ENCODE measurements around the gene CEP112. TPM values are rescaled to one million over a fixed set of nuclear protein-coding genes. Genes with fewer than 3 reads are reported as not detected.

Gene CEP112
- total and polyA plus RNA-seq, 10 of the 15 experiments (the other 5 are each of a cell fraction or from before 2014, with no cell fraction given) = 0.11 to 3.8 (median 0.32) TPM; not detected in 1

GRCh38 chr17:65759532-65759931, 432.4 kb downstream of the CEP112 start (continued):
- TF ChIP-seq, protein P1, sequence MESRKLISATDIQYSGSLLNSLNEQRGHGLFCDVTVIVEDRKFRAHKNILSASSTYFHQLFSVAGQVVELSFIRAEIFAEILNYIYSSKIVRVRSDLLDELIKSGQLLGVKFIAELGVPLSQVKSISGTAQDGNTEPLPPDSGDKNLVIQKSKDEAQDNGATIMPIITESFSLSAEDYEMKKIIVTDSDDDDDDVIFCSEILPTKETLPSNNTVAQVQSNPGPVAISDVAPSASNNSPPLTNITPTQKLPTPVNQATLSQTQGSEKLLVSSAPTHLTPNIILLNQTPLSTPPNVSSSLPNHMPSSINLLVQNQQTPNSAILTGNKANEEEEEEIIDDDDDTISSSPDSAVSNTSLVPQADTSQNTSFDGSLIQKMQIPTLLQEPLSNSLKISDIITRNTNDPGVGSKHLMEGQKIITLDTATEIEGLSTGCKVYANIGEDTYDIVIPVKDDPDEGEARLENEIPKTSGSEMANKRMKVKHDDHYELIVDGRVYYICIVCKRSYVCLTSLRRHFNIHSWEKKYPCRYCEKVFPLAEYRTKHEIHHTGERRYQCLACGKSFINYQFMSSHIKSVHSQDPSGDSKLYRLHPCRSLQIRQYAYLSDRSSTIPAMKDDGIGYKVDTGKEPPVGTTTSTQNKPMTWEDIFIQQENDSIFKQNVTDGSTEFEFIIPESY (IDR thresholded peaks at IDR 0.05) = no peak
- TF ChIP-seq KDM1A (IDR thresholded peaks at IDR 0.05; ENCODE audit: borderline replicate concordance) (no peak), RB1 (IDR thresholded peaks at IDR 0.05; ENCODE audit: borderline replicate concordance) (no peak), ASH2L (IDR thresholded peaks at IDR 0.05; ENCODE audit: borderline replicate concordance, low read depth) (no peak), LARP7 (IDR thresholded peaks at IDR 0.05) (no peak), NKRF (conservative IDR thresholded peaks at IDR 0.05) (no peak), PAX5 (IDR thresholded peaks at IDR 0.05; ENCODE audit: borderline replicate concordance, low read depth, low read length) (no peak), CBX3 (IDR thresholded peaks at IDR 0.05; ENCODE audit: borderline replicate concordance, low read depth) (no peak), SMAD5 (IDR thresholded peaks at IDR 0.05; ENCODE audit: low read depth) (no peak), BMI1 (IDR thresholded peaks at IDR 0.05; ENCODE audit: borderline replicate concordance) (no peak), POU2F2 (IDR thresholded peaks at IDR 0.05; ENCODE audit: borderline replicate concordance, low read depth, low read length) (no peak)

GRCh38 chr17:65756760-65757159, 435.2 kb downstream of the CEP112 start:
- Histone ChIP-seq H3K9ac (ENCODE audit: control insufficient read depth, insufficient read depth, low read length) (no peak overlapping the region), H3K4me3 (no peak overlapping the region), H3K27ac (ENCODE audit: control insufficient read depth, insufficient read depth) (no peak overlapping the region), H4K20me1 (ENCODE audit: control insufficient read depth, insufficient read depth) (no peaks in the 10 kb centered on the region), H2AFZ (ENCODE audit: control insufficient read depth, low read depth, low read length) (no peak overlapping the region), H3K4me1 (ENCODE audit: control insufficient read depth, insufficient read depth, low read length) (no peaks in the 10 kb centered on the region), H3K36me3 (ENCODE audit: control insufficient read depth in 2 of 2, insufficient read depth in 2 of 2, low read length in 1 of 2) (no peaks in the 10 kb centered on the region), H3K4me2 (ENCODE audit: control insufficient read depth, insufficient read depth) (no peak overlapping the region), H3K79me2 (ENCODE audit: control insufficient read depth, insufficient read depth, low read length) (no peaks in the 10 kb centered on the region), H3K9me3 (replicated peaks; ENCODE audit: control insufficient read depth, insufficient read depth, low read length) (no peaks in the 10 kb centered on the region), H3K27me3 (replicated peaks in 1 of 2; ENCODE audit: control insufficient read depth in 2 of 2, insufficient read depth in 2 of 2, low read length in 1 of 2) (no peaks in the 10 kb centered on the region)
- DNase-seq (ENCODE audit: low read depth, low spot score) (no peak), ATAC-seq (no peak), FAIRE-seq (no peak)
- POLR2A ChIA-PET = no interaction called here
- intact Hi-C loops (cut with micrococcal nuclease; ENCODE audit: unreplicated experiment) (no loop called here), in situ Hi-C loops (cut with MboI) (no loop called here)
- RAD21 ChIA-PET (ENCODE audit: unreplicated experiment) = no interaction called here
- CTCF ChIA-PET = no interaction called here
- SMC1A ChIA-PET (ENCODE audit: uncharacterized antibody, unreplicated experiment) = interaction anchor here (0.6 to 2.1 kb wide), 6 partner anchors 15 to 936 kb away, joined by 3 to 7 read pairs (median 4); no protein-coding TSS in a partner anchor
- BruUV-seq (replicated peaks) = no TSS peak
- TF ChIP-seq MYC (IDR thresholded peaks at IDR 0.05; ENCODE audit: insufficient read depth, insufficient read length, insufficient replicate concordance, low read length, severe bottlenecking) (no peak), ZNF217 (IDR thresholded peaks at IDR 0.05) (no peak), CHD1 (IDR thresholded peaks at IDR 0.05; ENCODE audit: low read depth, low read length) (no peak), CREM (IDR thresholded peaks at IDR 0.05; ENCODE audit: low read depth) (no peak), POLR2AphosphoS2 (IDR thresholded peaks at IDR 0.05; ENCODE audit: low read depth, low read length) (no peak), STAT1 (conservative IDR thresholded peaks at IDR 0.05) (no peak), HDAC6 (IDR thresholded peaks at IDR 0.05; ENCODE audit: unreplicated experiment) (no peak), NRF1 (conservative IDR thresholded peaks at IDR 0.05; ENCODE audit: low read depth, low read length) (no peak), ASH2L (IDR thresholded peaks at IDR 0.05; ENCODE audit: borderline replicate concordance, low read depth) (no peak), ZNF24 (IDR thresholded peaks at IDR 0.05) (no peak)
- TF ChIP-seq, protein P2, sequence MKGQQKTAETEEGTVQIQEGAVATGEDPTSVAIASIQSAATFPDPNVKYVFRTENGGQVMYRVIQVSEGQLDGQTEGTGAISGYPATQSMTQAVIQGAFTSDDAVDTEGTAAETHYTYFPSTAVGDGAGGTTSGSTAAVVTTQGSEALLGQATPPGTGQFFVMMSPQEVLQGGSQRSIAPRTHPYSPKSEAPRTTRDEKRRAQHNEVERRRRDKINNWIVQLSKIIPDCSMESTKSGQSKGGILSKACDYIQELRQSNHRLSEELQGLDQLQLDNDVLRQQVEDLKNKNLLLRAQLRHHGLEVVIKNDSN (IDR thresholded peaks at IDR 0.05; ENCODE audit: borderline replicate concordance, extremely low read length, insufficient read depth, low read depth, low read length) = no peak

All from GM12878 (cell line).